Measurements from ENCODE around the gene SORT1. TPM values are rescaled to one million over a fixed set of nuclear protein-coding genes. Genes with fewer than 3 reads are reported as not detected.

Gene SORT1
- total and polyA plus RNA-seq, 7 experiments from 2014 or later, result 1.0 to 25.6 (median 1.8) TPM; not detected in 2

DNA sequence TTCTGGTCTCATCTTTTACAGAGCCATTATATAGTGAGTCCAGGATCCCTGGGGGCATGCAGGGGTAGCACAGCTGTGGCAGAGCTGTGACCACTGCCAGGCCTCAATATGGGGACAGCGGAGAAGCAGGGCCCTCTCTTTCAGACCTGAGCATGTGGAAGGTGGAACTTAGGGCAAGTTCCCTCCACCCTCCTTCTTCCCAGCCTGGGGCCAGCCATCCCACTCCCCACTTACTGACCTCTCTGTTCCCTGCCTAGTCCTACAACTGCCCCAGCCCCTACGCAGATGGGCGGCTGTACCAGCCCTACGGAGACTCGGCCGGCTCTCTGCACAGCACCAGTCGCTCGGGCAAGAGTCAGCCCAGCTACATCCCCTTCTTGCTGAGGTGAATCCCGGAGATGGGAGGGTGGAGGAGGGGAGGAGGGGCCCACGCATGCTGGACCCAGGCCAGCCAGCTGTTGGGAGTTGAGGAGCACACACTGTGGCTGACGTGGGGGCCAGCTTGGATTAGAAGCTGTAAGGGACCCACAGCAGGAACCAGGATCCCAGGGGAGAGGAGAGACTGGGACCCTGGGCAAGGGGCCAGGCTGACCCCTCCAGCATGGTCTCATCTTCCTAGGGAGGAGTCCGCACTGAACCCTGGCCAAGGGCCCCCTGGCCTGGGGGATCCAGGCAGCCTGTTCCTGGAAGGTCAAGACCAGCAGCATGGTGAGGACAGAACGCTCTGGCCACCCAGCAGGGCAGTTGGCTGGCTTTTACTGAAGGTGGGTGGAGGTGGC is 125.5 kb downstream of the SORT1 start:
- ATAC-seq, result no peak
- Histone ChIP-seq H3K27ac (ENCODE audit: low read depth, low read length) (no peak overlapping the region), H3K27me3 (ENCODE audit: control insufficient read depth in 2 of 2, insufficient read depth in 2 of 2, low read length in 2 of 2) (no peaks in the 10 kb centered on the region), H3K4me3 (ENCODE audit: low read length) (no peak overlapping the region), H3K4me1 (ENCODE audit: control insufficient read depth in 2 of 2, insufficient read depth in 2 of 2, low read length in 2 of 2) (no peaks in the 10 kb centered on the region), H3K36me3 (ENCODE audit: control insufficient read depth in 2 of 3, insufficient read depth in 3 of 3, low read length in 3 of 3) (no peaks in the 10 kb centered on the region), H3K9me3 (ENCODE audit: control insufficient read depth in 2 of 3, low read length in 3 of 3) (no peaks in the 10 kb centered on the region)
- Mint-ChIP-seq H3K9me3 (no peaks in the 10 kb centered on the region), H3K27ac (no peak overlapping the region), H3K4me1 (peaks cover 0 to 6% (median 4%) of the 10 kb centered on the region in 7 donors), H3K4me3 (no peak overlapping the region), H3K27me3 (no peaks in the 10 kb centered on the region), H3K36me3 (peaks cover 0 to 4% (median 0%) of the 10 kb centered on the region in 5 donors)
- ChIA-PET POLR2A (no interaction called here), CTCF (no interaction called here)
- DNase-seq, result no peak
- intact Hi-C loops (cut with micrococcal nuclease), result no loop called here

DNA sequence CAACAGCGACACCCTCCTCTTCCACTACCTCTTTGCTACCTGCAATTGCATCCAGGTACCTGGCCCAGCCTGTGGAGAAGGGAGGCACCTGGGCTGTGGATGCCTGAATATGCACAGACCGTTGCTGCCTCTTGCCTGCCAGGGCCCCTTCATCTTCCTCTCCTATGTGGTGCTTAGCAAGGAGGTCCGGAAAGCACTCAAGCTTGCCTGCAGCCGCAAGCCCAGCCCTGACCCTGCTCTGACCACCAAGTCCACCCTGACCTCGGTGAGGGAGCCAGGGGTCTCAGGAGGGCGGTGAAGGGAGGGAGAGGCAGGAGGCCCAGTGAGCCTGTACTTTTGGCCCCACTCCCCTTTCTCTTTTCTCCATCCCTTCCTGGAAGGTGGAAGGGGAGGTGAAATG is 126.3 kb downstream of the SORT1 start:
- CTCF ChIA-PET, result no interaction called here
- no peaks in the 10 kb centered on the region for H3K27me3 Mint-ChIP-seq
- intact Hi-C loops (cut with micrococcal nuclease), result no loop called here

DNA sequence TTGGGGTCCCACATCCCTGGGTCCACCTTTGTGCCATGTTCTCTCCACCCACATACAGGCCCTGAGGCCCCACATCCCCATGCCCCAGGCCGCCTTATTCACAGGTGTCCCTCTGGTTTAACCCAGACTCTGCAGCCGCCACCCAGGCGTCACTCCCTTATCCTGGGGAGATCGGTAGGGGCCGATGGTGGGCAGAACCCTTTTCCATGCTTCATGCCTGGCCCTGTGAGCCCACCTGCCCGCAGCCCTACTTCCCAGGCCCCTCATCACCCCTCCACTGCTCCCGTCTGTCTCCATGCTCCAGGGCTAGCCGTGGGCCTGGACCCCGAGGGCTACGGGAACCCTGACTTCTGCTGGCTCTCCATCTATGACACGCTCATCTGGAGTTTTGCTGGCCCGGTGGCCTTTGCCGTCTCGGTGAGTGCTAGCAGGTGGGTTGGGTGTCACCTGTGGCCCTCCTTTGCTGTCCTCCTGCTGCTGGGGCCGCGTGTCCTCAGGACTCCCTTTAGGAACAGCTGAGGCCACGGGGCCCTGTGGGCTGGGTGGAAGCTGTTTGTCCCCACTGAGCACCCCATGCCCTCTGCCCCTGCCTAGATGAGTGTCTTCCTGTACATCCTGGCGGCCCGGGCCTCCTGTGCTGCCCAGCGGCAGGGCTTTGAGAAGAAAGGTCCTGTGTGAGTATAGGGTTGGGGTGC is 126.9 kb downstream of the SORT1 start:
- POLR2A ChIA-PET, result no interaction called here
- DNase-seq, result no peak
- Histone ChIP-seq H3K36me3 (ENCODE audit: control insufficient read depth in 2 of 3, insufficient read depth in 3 of 3, low read length in 3 of 3) (no peaks in the 10 kb centered on the region), H3K4me3 (ENCODE audit: low read length) (no peak overlapping the region), H3K9me3 (ENCODE audit: control insufficient read depth in 2 of 3, low read length in 3 of 3) (no peaks in the 10 kb centered on the region), H3K27ac (ENCODE audit: low read depth, low read length) (no peak overlapping the region), H3K27me3 (ENCODE audit: control insufficient read depth in 2 of 2, insufficient read depth in 2 of 2, low read length in 2 of 2) (no peaks in the 10 kb centered on the region), H3K4me1 (ENCODE audit: control insufficient read depth in 2 of 2, insufficient read depth in 2 of 2, low read length in 2 of 2) (no peaks in the 10 kb centered on the region)
- ATAC-seq, result no peak
- Mint-ChIP-seq H3K36me3 (peaks cover 0 to 4% (median 0%) of the 10 kb centered on the region in 5 donors), H3K9me3 (no peaks in the 10 kb centered on the region), H3K27ac (no peak overlapping the region), H3K4me3 (no peak overlapping the region), H3K27me3 (no peaks in the 10 kb centered on the region), H3K4me1 (peaks cover 0 to 5% (median 2%) of the 10 kb centered on the region in 7 donors)
- CTCF ChIA-PET, result no interaction called here
- intact Hi-C loops (cut with micrococcal nuclease), result no loop called here

More for the DNA sequence above, 126.3 kb downstream of the SORT1 start:
- H3K4me3 Mint-ChIP-seq, result no peak overlapping the region
- ATAC-seq (no peak), DNase-seq (no peak)
- no peaks in the 10 kb centered on the region for H3K27me3 ChIP-seq (ENCODE audit: control insufficient read depth in 2 of 2, insufficient read depth in 2 of 2, low read length in 2 of 2)
- no peak overlapping the region for H3K4me3 ChIP-seq (ENCODE audit: low read length)
- no peaks in the 10 kb centered on the region for H3K9me3 Mint-ChIP-seq
- H3K36me3 Mint-ChIP-seq, result peaks cover 0 to 4% (median 0%) of the 10 kb centered on the region in 5 donors
- H3K9me3 ChIP-seq (ENCODE audit: control insufficient read depth in 2 of 3, low read length in 3 of 3), result no peaks in the 10 kb centered on the region
- no peaks in the 10 kb centered on the region for H3K4me1 ChIP-seq (ENCODE audit: control insufficient read depth in 2 of 2, insufficient read depth in 2 of 2, low read length in 2 of 2)
- POLR2A ChIA-PET, result no interaction called here
- H3K27ac ChIP-seq (ENCODE audit: low read depth, low read length), result no peak overlapping the region
- H3K4me1 Mint-ChIP-seq, result peaks cover 0 to 5% (median 2%) of the 10 kb centered on the region in 7 donors
- no peaks in the 10 kb centered on the region for H3K36me3 ChIP-seq (ENCODE audit: control insufficient read depth in 2 of 3, insufficient read depth in 3 of 3, low read length in 3 of 3)
- no peak overlapping the region for H3K27ac Mint-ChIP-seq

DNA sequence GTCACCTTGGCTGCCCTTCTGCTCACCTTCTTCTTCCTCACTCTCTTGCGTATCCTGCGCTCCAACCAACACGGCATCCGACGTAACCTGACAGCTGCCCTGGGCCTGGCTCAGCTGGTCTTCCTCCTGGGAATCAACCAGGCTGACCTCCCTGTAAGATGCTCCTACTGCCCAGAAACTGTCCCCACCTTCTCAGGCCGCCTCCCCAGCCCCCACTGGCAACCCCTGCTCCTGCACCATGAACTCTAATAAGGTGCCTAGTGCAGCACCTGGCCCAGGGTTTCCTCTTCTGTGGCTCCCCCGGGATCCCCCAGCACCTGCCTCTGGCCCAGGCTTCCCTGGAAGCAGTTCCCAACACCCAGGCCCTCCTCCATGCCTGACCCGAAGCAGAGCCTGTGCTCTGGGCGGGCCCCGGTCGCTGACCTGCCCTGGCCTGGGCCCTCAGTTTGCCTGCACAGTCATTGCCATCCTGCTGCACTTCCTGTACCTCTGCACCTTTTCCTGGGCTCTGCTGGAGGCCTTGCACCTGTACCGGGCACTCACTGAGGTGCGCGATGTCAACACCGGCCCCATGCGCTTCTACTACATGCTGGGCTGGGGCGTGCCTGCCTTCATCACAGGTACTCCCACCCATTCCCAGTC is 127.6 kb downstream of the SORT1 start:
- peak overlapping the region in 2 of 9 donors; percentile 62 to 87 for H3K27ac Mint-ChIP-seq
- DNase-seq, result no peak

DNA sequence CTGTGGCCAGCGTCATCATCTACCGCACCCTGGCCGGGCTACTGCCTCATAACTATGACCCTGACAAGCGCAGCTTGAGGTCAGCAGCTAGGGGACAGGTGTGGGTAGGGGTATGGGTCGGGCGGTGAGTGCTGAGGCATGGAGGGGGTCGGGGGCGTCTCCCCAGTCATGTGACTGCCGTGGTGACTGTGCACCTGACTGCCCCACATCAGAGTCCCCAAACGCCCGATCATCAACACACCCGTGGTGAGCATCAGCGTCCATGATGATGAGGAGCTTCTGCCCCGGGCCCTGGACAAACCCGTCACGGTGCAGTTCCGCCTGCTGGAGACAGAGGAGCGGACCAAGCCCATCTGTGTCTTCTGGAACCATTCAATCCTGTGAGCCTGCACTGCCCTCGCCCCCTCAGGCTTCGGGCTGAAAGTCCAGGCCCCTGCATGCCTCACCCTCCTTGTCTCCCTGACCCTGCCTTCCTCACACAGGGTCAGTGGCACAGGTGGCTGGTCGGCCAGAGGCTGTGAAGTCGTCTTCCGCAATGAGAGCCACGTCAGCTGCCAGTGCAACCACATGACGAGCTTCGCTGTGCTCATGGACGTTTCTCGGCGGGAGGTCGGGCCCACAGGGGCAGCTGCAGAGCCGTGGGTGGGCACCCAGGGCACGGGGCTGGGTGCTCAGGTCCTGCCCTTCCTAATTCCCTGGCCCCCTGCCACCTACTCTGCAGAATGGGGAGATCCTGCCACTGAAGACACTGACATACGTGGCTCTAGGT is 128.3 kb downstream of the SORT1 start:
- no peak overlapping the region for H3K27ac ChIP-seq (ENCODE audit: low read depth, low read length)
- no peak for ATAC-seq
- intact Hi-C loops (cut with micrococcal nuclease), result no loop called here
- CTCF ChIA-PET, result no interaction called here
- no peak overlapping the region for H3K27ac Mint-ChIP-seq
- H3K4me1 Mint-ChIP-seq, result peaks cover 0 to 5% (median 2%) of the 10 kb centered on the region in 7 donors
- H3K4me3 Mint-ChIP-seq, result no peak overlapping the region
- H3K9me3 Mint-ChIP-seq, result no peaks in the 10 kb centered on the region
- peaks cover 0 to 4% (median 0%) of the 10 kb centered on the region in 5 donors for H3K36me3 Mint-ChIP-seq
- no peaks in the 10 kb centered on the region for H3K4me1 ChIP-seq (ENCODE audit: control insufficient read depth in 2 of 2, insufficient read depth in 2 of 2, low read length in 2 of 2)
- DNase-seq, result no peak
- no peaks in the 10 kb centered on the region for H3K27me3 Mint-ChIP-seq
- no peaks in the 10 kb centered on the region for H3K27me3 ChIP-seq (ENCODE audit: control insufficient read depth in 2 of 2, insufficient read depth in 2 of 2, low read length in 2 of 2)
- H3K36me3 ChIP-seq (ENCODE audit: control insufficient read depth in 2 of 3, insufficient read depth in 3 of 3, low read length in 3 of 3), result no peaks in the 10 kb centered on the region
- no peak overlapping the region for H3K4me3 ChIP-seq (ENCODE audit: low read length)
- POLR2A ChIA-PET, result no interaction called here
- H3K9me3 ChIP-seq (ENCODE audit: control insufficient read depth in 2 of 3, low read length in 3 of 3), result no peaks in the 10 kb centered on the region

More for the DNA sequence above, 127.6 kb downstream of the SORT1 start:
- H3K27me3 Mint-ChIP-seq, result no peaks in the 10 kb centered on the region
- intact Hi-C loops (cut with micrococcal nuclease), result no loop called here
- ATAC-seq, result no peak
- no peaks in the 10 kb centered on the region for H3K9me3 Mint-ChIP-seq
- POLR2A ChIA-PET, result no interaction called here
- CTCF ChIA-PET, result no interaction called here
- Histone ChIP-seq H3K27ac (ENCODE audit: low read depth, low read length) (no peak overlapping the region), H3K4me1 (ENCODE audit: control insufficient read depth in 2 of 2, insufficient read depth in 2 of 2, low read length in 2 of 2) (no peaks in the 10 kb centered on the region), H3K27me3 (ENCODE audit: control insufficient read depth in 2 of 2, insufficient read depth in 2 of 2, low read length in 2 of 2) (no peaks in the 10 kb centered on the region), H3K9me3 (ENCODE audit: control insufficient read depth in 2 of 3, low read length in 3 of 3) (no peaks in the 10 kb centered on the region), H3K4me3 (ENCODE audit: low read length) (no peak overlapping the region), H3K36me3 (ENCODE audit: control insufficient read depth in 2 of 3, insufficient read depth in 3 of 3, low read length in 3 of 3) (no peaks in the 10 kb centered on the region)
- H3K4me3 Mint-ChIP-seq, result no peak overlapping the region
- H3K4me1 Mint-ChIP-seq, result peaks cover 0 to 5% (median 2%) of the 10 kb centered on the region in 7 donors
- H3K36me3 Mint-ChIP-seq, result peaks cover 0 to 4% (median 0%) of the 10 kb centered on the region in 5 donors

DNA sequence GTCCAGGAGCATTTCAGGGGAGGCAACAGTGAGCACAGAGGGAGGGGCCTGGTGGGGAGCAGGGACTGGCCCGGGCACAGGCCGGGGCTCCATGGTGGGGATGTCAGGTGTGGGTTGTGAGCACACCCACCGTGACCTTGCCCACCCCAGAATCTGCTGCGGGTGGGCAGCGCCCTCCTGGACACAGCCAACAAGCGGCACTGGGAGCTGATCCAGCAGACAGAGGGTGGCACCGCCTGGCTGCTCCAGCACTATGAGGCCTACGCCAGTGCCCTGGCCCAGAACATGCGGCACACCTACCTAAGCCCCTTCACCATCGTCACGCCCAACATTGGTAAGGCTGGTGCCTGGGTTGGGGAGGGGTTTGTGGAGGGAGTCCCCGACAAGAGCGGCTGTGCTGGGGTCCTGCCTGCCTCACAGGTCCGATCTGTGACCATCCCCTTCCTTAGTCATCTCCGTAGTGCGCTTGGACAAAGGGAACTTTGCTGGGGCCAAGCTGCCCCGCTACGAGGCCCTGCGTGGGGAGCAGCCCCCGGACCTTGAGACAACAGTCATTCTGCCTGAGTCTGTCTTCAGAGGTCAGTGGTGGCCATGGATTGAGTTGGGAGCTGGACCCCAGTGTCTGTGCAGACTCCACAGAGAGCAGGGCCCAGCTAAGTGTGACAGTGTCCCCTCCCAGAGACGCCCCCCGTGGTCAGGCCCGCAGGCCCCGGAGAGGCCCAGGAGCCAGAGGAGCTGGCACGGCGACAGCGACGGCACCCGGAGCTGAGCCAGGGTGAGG is 129.1 kb downstream of the SORT1 start:
- POLR2A ChIA-PET, result no interaction called here

More for the DNA sequence above, 129.1 kb downstream of the SORT1 start:
- no peak overlapping the region for H3K4me3 Mint-ChIP-seq
- H3K4me1 ChIP-seq (ENCODE audit: control insufficient read depth in 2 of 2, insufficient read depth in 2 of 2, low read length in 2 of 2), result no peaks in the 10 kb centered on the region
- no peaks in the 10 kb centered on the region for H3K27me3 ChIP-seq (ENCODE audit: control insufficient read depth in 2 of 2, insufficient read depth in 2 of 2, low read length in 2 of 2)
- H3K9me3 Mint-ChIP-seq, result no peaks in the 10 kb centered on the region
- peaks cover 0 to 4% (median 0%) of the 10 kb centered on the region in 5 donors for H3K36me3 Mint-ChIP-seq
- no peak overlapping the region for H3K4me3 ChIP-seq (ENCODE audit: low read length)
- H3K9me3 ChIP-seq (ENCODE audit: control insufficient read depth in 2 of 3, low read length in 3 of 3), result no peaks in the 10 kb centered on the region
- peaks cover 0 to 3% (median 0%) of the 10 kb centered on the region in 7 donors for H3K4me1 Mint-ChIP-seq
- CTCF ChIA-PET, result no interaction called here
- H3K27ac Mint-ChIP-seq, result no peak overlapping the region
- ATAC-seq (no peak), DNase-seq (no peak)
- no peak overlapping the region for H3K27ac ChIP-seq (ENCODE audit: low read depth, low read length)
- intact Hi-C loops (cut with micrococcal nuclease), result no loop called here
- no peaks in the 10 kb centered on the region for H3K36me3 ChIP-seq (ENCODE audit: control insufficient read depth in 2 of 3, insufficient read depth in 3 of 3, low read length in 3 of 3)
- no peaks in the 10 kb centered on the region for H3K27me3 Mint-ChIP-seq
